Measurements from ENCODE around the gene KLF1.
"Not testable (repeated sequence)": the region's sequence is repeated elsewhere in the genome, so short reads cannot be mapped to it uniquely, and the experiment has no call there.

The KLF1 gene

DNA sequence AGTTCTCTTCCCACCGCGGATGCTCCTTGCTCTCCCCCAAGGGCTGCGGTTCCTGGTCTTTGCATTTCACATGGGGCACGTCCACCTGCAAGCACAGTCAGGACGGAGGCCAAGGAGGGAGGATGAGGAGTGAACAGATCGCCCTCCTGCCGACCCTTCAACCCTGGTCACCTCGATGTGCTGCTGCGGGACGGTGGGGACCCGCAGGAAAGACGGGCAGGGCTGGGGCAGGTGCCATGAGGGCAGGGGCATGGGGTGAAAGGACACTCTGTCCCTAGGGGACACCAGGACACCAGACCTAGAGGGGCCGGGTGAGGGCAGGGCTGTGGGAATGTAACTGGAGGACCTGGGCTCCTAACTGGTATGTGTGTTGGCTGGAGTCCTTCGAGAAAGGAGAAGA is 31.3 kb upstream of the KLF1 start:
- H3K27me3 ChIP-seq (replicated peaks; ENCODE audit: control insufficient read depth, insufficient read depth, low read length, poor library complexity, severe bottlenecking): no peaks in the 10 kb centered on the region
- H3K36me3 ChIP-seq (ENCODE audit: control insufficient read depth, insufficient read depth, low read length): peaks cover 11% of the 10 kb centered on the region
- H3K4me3 ChIP-seq (ENCODE audit: insufficient read depth, low read depth, low read length, poor library complexity, severe bottlenecking): no peak overlapping the region
- H3K9me3 ChIP-seq (ENCODE audit: control insufficient read depth, low read length): no peaks in the 10 kb centered on the region
- peaks cover 19% of the 10 kb centered on the region for H3K4me1 ChIP-seq (ENCODE audit: control insufficient read depth, insufficient read depth, low read length, poor library complexity, severe bottlenecking)
- H3K27ac ChIP-seq (ENCODE audit: insufficient read depth, low read length, poor library complexity, severe bottlenecking): no peak overlapping the region
- DNase-seq: no peak

DNA sequence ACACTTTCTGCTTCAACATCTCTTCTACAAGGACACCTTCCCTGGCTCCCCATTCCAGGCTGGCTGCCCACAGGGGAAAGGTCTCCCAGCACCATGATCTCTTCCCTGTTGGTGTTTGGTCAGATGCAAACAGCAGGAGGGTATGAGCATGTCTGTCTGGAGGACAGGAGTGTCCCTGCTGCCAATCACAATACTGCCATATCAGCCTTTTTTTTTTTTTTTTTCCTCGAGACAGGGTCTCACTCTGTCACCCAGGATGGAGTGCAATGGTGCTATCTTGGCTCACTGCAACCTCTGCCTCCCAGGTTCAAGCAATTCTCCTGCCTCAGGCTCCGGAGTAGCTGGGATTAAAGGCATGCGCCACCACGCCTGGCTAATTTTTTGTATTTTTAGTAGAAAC is 28.9 kb upstream of the KLF1 start:
- H3K27me3 ChIP-seq (replicated peaks; ENCODE audit: control insufficient read depth, insufficient read depth, low read length, poor library complexity, severe bottlenecking); H3K4me3 ChIP-seq (ENCODE audit: insufficient read depth, low read depth, low read length, poor library complexity, severe bottlenecking); H3K27ac ChIP-seq (ENCODE audit: insufficient read depth, low read length, poor library complexity, severe bottlenecking); H3K36me3 ChIP-seq (ENCODE audit: control insufficient read depth, insufficient read depth, low read length); DNase-seq; H3K9me3 ChIP-seq (ENCODE audit: control insufficient read depth, low read length): not testable (repeated sequence)
- peaks cover 19% of the 10 kb centered on the region for H3K4me1 ChIP-seq (ENCODE audit: control insufficient read depth, insufficient read depth, low read length, poor library complexity, severe bottlenecking)

DNA sequence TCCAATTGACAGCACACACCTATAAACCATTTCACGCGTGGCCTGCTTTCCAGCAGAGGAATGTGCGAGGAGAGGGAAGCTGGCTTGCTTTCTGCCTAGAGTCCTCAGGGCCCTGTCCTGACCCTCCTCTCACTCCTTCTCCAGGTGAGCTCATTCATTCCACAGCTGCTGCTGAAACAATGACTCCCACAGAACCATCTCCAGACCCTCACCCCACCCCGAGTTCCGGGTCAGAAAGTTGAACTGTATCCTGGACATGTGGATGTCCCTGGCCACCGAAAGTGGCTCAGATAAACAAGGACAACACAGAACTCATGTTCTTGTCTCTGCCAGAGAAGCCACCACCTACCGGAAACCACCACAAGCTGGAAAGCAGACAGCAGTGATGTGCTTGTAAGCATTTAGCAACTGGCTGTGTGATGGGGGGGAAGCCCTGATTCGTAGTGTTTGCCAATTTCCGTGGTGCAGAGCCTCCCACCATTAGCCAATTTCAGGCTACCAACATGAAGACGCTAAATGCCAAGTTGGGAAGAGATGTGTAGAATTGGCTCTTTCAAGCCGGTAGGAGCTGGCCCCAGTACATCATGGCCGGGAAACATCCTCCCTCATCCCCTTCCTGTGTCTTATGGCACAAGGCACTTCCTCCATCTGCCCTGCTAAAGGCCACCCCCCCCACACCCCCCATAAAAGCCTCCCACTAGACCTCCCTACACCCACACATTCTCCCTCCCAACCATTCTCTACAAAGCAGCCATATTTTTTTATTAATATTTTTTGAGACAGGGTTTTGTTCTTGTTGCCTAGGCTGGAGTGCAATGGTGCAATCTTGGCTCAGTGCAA is 27.1 kb upstream of the KLF1 start:
- peak in 1 of 3 donors; percentile 29 for DNase-seq
- H3K4me3 ChIP-seq (ENCODE audit: insufficient read depth, low read depth, low read length, poor library complexity, severe bottlenecking): peak overlapping the region; percentile 7
- peak overlapping the region; percentile 52 for H3K27ac ChIP-seq (ENCODE audit: insufficient read depth, low read length, poor library complexity, severe bottlenecking)

DNA sequence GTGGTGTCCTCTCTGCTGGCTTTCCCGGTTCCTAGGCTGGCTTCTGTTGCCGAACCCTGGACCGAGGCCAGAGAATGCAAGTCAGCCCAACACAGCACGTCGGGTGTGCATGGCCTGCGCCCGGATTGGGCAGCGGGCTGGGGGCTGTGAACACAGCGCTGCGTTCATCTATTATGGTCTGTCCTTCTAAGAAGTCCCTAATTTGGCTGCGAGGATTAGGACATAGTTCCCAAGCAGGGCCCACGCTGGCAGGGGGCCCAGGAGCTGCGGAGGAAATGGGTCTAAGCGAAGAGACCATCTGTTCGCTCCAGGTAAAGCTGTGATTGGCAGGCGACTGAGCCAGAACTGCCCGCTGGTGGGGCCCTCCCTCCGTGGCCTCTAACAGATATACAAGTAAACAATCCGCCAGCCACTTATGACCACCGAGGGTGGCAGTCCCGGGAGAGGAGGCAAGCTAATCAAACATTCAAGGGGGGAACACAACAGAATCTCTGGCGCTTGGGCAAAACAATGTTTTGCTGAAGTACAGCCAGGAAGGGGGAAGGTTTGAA is 26.1 kb upstream of the KLF1 start:
- no peak for DNase-seq
- H3K36me3 ChIP-seq (ENCODE audit: control insufficient read depth, insufficient read depth, low read length): no peaks in the 10 kb centered on the region

More for the DNA sequence above, 27.1 kb upstream of the KLF1 start:
- Histone ChIP-seq H3K27me3 (replicated peaks; ENCODE audit: control insufficient read depth, insufficient read depth, low read length, poor library complexity, severe bottlenecking) (no peaks in the 10 kb centered on the region), H3K9me3 (ENCODE audit: control insufficient read depth, low read length) (no peaks in the 10 kb centered on the region), H3K36me3 (ENCODE audit: control insufficient read depth, insufficient read depth, low read length) (no peaks in the 10 kb centered on the region), H3K4me1 (ENCODE audit: control insufficient read depth, insufficient read depth, low read length, poor library complexity, severe bottlenecking) (peaks cover 18% of the 10 kb centered on the region)

DNA sequence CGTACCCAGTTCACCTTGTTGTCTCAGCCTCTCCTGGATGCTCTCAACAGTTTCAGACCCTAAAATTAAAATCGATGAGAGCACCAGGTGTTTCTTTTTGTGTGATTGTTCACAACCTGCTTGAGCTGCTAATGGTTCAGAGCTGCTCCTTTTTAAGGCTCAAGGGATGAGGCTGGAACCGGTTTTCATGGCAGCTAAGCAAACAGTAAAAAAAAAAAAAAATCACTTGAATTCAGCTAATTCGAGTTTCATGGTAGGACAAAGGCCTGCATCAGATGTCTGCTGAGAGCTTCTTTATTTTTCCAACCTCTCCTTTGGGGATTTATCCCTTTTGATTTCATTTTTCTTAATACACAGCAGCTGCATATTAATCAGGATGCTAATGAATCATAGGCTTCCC is 25.6 kb upstream of the KLF1 start:
- Histone ChIP-seq H3K36me3 (ENCODE audit: control insufficient read depth, insufficient read depth, low read length) (no peaks in the 10 kb centered on the region), H3K4me3 (ENCODE audit: insufficient read depth, low read depth, low read length, poor library complexity, severe bottlenecking) (no peak overlapping the region), H3K4me1 (ENCODE audit: control insufficient read depth, insufficient read depth, low read length, poor library complexity, severe bottlenecking) (peaks cover 14% of the 10 kb centered on the region), H3K9me3 (ENCODE audit: control insufficient read depth, low read length) (no peaks in the 10 kb centered on the region), H3K27me3 (replicated peaks; ENCODE audit: control insufficient read depth, insufficient read depth, low read length, poor library complexity, severe bottlenecking) (no peaks in the 10 kb centered on the region), H3K27ac (ENCODE audit: insufficient read depth, low read length, poor library complexity, severe bottlenecking) (no peak overlapping the region)
- no peak for DNase-seq

More for the DNA sequence above, 26.1 kb upstream of the KLF1 start:
- no peak overlapping the region for H3K27ac ChIP-seq (ENCODE audit: insufficient read depth, low read length, poor library complexity, severe bottlenecking)
- H3K27me3 ChIP-seq (replicated peaks; ENCODE audit: control insufficient read depth, insufficient read depth, low read length, poor library complexity, severe bottlenecking): no peaks in the 10 kb centered on the region
- no peak overlapping the region for H3K4me3 ChIP-seq (ENCODE audit: insufficient read depth, low read depth, low read length, poor library complexity, severe bottlenecking)
- H3K9me3 ChIP-seq (ENCODE audit: control insufficient read depth, low read length): no peaks in the 10 kb centered on the region
- peaks cover 14% of the 10 kb centered on the region for H3K4me1 ChIP-seq (ENCODE audit: control insufficient read depth, insufficient read depth, low read length, poor library complexity, severe bottlenecking)

DNA sequence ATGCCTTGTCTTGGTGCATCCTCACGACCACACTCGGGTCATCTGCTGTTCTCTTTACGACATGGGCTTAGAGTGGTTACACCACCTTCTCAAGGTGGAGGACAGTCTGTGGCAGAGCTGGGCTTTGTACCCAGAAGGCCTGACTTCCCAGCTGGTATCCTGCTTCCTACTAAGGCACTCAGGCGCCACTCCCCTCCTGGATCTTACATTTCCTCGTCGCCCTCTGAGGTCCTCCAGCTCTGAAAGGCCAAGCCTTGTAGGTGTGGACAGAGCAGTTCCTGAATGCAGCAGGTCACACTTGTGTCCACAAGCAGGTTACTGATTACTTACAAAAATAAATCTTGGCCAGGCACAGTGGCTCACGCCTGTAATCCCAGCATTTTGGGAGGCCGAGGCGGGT is 20.2 kb upstream of the KLF1 start:
- no peaks in the 10 kb centered on the region for H3K36me3 ChIP-seq (ENCODE audit: control insufficient read depth, insufficient read depth, low read length)
- H3K27ac ChIP-seq (ENCODE audit: insufficient read depth, low read length, poor library complexity, severe bottlenecking): no peak overlapping the region
- no peak overlapping the region for H3K4me3 ChIP-seq (ENCODE audit: insufficient read depth, low read depth, low read length, poor library complexity, severe bottlenecking)
- H3K4me1 ChIP-seq (ENCODE audit: control insufficient read depth, insufficient read depth, low read length, poor library complexity, severe bottlenecking): no peaks in the 10 kb centered on the region
- no peak for DNase-seq
- no peaks in the 10 kb centered on the region for H3K27me3 ChIP-seq (replicated peaks; ENCODE audit: control insufficient read depth, insufficient read depth, low read length, poor library complexity, severe bottlenecking)
- no peaks in the 10 kb centered on the region for H3K9me3 ChIP-seq (ENCODE audit: control insufficient read depth, low read length)

DNA sequence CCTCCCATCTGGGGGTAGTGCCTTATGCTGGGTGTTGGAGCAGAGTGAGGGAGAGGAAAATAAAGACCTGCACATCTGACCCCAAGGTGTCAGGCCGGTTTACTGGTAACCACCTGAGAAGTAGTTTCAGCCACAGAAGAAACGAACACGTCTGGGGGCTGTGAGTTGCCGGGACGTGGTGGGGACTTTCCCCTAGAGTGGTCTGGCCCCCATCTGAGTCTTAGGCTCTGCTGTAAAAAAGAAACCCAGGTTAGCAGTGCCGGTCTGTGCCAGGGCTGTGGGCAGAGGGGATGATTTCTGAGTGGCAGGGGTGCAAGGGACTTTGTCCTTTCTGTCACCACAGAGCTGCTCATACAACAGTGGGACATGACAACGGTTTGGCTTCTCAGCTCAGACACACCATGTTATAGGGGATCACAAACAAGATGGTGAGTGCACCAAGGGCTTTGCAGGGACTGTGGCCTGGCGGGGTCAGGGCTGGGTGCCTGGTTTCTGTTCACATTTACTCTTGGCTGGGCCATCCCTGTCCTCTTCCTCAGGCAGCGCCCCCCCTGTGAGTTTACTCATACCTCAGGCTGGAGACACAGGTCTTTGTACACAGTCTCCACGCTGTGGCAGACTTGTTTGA is 13.0 kb upstream of the KLF1 start:
- Histone ChIP-seq H3K9me3 (ENCODE audit: control insufficient read depth, low read length) (no peaks in the 10 kb centered on the region), H3K4me3 (ENCODE audit: insufficient read depth, low read depth, low read length, poor library complexity, severe bottlenecking) (no peak overlapping the region), H3K27ac (ENCODE audit: insufficient read depth, low read length, poor library complexity, severe bottlenecking) (no peak overlapping the region), H3K27me3 (replicated peaks; ENCODE audit: control insufficient read depth, insufficient read depth, low read length, poor library complexity, severe bottlenecking) (no peaks in the 10 kb centered on the region), H3K4me1 (ENCODE audit: control insufficient read depth, insufficient read depth, low read length, poor library complexity, severe bottlenecking) (no peaks in the 10 kb centered on the region), H3K36me3 (ENCODE audit: control insufficient read depth, insufficient read depth, low read length) (peaks cover 35% of the 10 kb centered on the region)
- DNase-seq: no peak

DNA sequence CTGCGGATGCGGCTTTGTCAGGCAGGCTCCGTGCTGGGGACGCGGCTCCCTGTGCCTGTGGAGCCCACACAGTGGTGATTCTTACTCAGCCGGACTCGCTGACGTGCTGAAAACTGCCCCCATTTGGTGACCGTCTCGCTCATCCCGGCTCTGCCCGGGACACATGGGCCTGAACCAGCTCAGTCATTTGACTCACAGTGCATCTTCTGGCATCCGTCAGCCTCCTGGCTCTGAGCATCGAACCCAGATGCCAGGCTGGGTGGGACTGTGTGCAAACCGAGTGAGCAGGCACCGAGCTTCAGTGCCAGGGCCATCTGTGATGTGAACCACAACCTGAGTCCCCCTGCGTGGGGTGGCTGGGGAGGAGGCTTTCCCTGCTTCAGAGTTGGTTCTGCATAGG is 9.5 kb upstream of the KLF1 start:
- Histone ChIP-seq H3K36me3 (ENCODE audit: control insufficient read depth, insufficient read depth, low read length) (peaks cover 46% of the 10 kb centered on the region), H3K9me3 (ENCODE audit: control insufficient read depth, low read length) (no peaks in the 10 kb centered on the region), H3K4me3 (ENCODE audit: insufficient read depth, low read depth, low read length, poor library complexity, severe bottlenecking) (no peak overlapping the region), H3K4me1 (ENCODE audit: control insufficient read depth, insufficient read depth, low read length, poor library complexity, severe bottlenecking) (peaks cover 6% of the 10 kb centered on the region), H3K27ac (ENCODE audit: insufficient read depth, low read length, poor library complexity, severe bottlenecking) (no peak overlapping the region), H3K27me3 (replicated peaks; ENCODE audit: control insufficient read depth, insufficient read depth, low read length, poor library complexity, severe bottlenecking) (no peaks in the 10 kb centered on the region)
- DNase-seq: no peak

DNA sequence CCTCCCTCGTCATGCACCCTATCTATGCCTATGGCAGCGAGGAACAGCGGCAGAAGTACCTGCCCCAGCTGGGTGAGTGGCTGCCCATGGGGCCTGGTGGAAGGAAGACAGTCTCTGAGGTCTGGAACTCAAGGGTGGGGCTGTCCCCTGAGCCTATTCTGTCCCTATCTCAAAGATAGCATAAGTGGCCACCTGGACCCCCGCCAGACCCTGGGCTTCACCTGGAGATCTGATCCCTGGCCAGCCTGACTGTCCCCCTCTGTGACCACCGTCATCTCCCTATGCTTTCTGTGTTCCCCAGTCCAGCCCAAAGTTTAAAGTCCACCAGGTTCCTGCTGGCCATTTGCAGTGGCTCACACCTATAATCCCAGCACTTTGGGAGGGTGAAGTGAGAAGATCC is 6.6 kb upstream of the KLF1 start:
- H3K36me3 ChIP-seq (ENCODE audit: control insufficient read depth, insufficient read depth, low read length): peaks cover 31% of the 10 kb centered on the region
- peaks cover 9% of the 10 kb centered on the region for H3K4me1 ChIP-seq (ENCODE audit: control insufficient read depth, insufficient read depth, low read length, poor library complexity, severe bottlenecking)
- no peak overlapping the region for H3K27ac ChIP-seq (ENCODE audit: insufficient read depth, low read length, poor library complexity, severe bottlenecking)
- no peak for DNase-seq
- no peaks in the 10 kb centered on the region for H3K27me3 ChIP-seq (replicated peaks; ENCODE audit: control insufficient read depth, insufficient read depth, low read length, poor library complexity, severe bottlenecking)
- no peak overlapping the region for H3K4me3 ChIP-seq (ENCODE audit: insufficient read depth, low read depth, low read length, poor library complexity, severe bottlenecking)
- H3K9me3 ChIP-seq (ENCODE audit: control insufficient read depth, low read length): no peaks in the 10 kb centered on the region

DNA sequence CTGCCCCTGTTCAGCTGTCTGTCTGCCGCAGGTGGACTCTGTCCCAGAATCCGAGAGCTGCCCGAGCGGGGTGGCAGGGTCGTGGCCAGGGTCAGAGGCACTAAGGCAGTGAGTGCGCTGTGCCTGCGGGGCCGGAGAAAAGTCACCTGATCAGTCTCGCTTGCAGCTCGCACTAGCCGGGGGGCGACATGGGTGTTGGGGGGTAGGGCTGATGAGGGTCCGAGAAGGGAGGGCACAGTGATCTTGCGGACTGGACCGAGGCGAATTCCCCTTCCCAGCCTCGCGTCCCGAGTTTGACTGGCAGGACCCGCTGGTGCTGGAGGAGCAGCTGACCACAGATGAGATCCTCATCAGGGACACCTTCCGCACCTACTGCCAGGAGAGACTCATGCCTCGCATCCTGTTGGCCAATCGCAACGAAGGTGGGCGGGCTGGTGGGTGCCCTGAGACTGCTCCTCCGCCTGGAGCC is 4.6 kb upstream of the KLF1 start:
- no peak for DNase-seq
- Histone ChIP-seq H3K27ac (ENCODE audit: insufficient read depth, low read length, poor library complexity, severe bottlenecking) (peak overlapping the region; percentile 56), H3K9me3 (ENCODE audit: control insufficient read depth, low read length) (no peaks in the 10 kb centered on the region), H3K36me3 (ENCODE audit: control insufficient read depth, insufficient read depth, low read length) (peaks cover 17% of the 10 kb centered on the region), H3K4me1 (ENCODE audit: control insufficient read depth, insufficient read depth, low read length, poor library complexity, severe bottlenecking) (peaks cover 9% of the 10 kb centered on the region), H3K27me3 (replicated peaks; ENCODE audit: control insufficient read depth, insufficient read depth, low read length, poor library complexity, severe bottlenecking) (no peaks in the 10 kb centered on the region), H3K4me3 (ENCODE audit: insufficient read depth, low read depth, low read length, poor library complexity, severe bottlenecking) (peak overlapping the region; percentile 56)
